ENCODE results near the gene CES4A.

DNA sequence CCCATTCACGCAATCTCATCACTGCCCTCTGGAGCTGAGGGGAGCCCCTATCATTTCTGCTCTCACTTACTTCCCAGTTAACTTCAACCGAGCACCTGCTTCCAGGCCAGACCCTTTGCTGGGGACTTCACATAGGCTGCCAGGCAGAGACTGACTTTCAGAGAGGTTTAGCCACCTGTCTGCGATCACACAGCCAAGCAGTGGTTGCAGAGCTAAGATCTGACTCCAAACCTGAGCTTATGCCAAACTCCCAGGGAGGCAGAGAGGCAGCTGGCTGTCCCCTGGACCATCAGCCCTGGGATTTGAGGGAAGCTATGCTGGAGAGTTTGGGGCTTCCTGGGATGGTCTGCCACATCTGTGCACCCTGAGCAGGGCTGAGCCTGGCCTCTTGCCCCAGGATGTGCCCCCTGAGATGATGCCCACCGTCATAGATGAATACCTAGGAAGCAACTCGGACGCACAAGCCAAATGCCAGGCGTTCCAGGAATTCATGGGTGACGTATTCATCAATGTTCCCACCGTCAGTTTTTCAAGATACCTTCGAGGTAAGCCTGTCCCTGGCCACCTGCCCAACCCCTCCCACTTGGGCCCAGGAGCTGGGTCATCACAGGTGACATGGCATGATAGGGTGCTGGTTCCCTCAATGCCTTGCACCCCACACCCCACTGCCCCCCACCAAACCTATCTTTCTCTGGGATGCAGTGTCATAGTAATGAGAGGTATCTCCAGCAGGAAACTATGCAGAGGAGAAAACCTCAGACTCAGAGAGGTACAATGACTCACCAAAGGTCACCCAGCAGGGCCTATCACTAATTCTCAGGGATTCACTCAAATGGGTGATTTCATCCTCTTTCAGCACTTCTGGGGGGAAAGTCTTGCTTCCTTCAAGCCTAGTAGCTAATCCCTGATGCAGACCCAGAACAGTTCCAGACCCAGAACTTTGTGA lies 17.3 kb upstream of the CES4A start:
- TF ChIP-seq POLR2A (IDR thresholded peaks at IDR 0.05; ENCODE audit: low read depth, low read length) (no peak), TAF1 (IDR thresholded peaks at IDR 0.05; ENCODE audit: low read depth, low read length) (no peak), POLR2AphosphoS5 (IDR thresholded peaks at IDR 0.05; ENCODE audit: low read depth, low read length) (no peak)
